ENCODE measurements around the gene PATJ.

PATJ gene

DNA sequence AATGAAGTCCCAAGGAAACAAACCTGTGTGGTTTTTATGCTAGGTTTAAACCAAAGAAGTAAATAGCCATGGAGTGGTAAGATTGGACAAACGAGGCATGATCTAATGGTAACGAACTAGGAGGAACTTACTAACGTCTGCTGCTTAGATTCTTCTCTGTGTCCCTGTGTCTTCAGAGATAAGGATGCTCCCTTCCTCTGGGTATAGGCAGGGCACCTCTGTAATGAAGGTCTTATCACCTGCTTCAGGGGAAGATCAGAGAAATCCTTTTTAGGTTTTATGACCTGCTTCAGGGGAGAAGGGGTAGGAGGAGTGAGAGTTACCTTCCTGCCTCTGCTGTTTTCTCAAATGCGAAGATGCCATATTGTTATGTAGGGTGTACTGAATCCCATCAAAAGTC is 237.4 kb downstream of the PATJ start:
- DNase-seq (ENCODE audit: low spot score), result no peak
- FAIRE-seq, result no peak

DNA sequence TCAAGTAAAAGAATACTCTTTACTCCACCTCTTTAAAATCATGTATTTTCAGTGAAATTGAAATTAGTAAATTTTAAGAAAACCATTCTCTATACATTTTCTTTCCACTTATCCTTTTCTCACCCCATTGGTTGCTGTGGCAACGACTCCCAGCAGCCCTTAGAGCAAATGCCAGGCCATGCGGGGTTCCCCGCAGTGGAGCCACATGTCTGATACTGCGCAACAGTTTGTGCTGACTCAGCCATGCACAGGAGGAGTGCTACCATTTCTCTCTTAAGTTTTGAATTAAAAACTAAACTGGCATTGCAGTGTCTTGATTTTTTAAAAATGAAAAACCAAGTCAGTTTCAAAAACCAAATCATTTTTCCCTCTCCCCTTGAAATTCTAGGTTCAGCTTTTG is 238.3 kb downstream of the PATJ start:
- FAIRE-seq, result no peak
- no peak for DNase-seq (ENCODE audit: low spot score)

DNA sequence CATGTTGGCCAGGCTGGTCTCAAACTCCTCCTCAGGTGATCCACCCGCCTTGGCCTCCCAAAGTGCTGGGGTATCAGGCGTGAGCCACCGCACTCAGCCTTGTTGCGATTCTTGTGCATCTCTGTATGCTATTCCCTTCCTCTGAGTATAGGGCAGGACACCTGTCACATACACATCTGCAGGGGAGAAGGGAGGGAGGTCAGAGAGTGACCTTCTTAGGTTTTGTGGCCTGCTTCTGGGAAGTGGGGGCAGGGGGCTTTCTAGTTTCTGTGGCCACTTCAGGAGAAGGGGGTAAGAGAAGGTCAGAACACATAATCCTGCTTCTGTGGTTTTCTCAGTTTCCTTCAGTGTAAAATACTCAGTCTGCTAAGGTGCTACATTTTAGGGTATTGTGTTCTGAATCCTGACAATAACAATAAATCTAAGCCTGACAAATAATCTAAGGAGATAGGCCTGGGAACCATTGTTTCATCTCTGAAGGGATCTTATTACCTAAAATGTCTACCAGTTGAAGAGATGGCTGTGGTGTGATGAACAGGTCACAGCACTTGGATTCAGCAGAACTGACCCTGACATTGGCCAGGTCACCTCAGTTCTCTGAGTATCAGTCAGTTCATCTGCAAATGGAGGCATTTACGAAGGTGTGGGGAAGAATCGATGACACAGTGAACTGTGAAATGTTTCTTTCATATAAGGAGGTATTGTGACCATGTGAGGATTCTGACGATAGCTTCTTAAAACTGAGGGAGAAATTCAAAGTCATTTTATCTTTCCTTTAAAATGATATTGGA is 239.8 kb downstream of the PATJ start:
- FAIRE-seq (no peak), DNase-seq (ENCODE audit: low spot score) (no peak)

GRCh38 chr1:61983236-61983635 is 241.0 kb downstream of the PATJ start:
- FAIRE-seq, result no peak
- no peak for DNase-seq (ENCODE audit: low spot score)

DNA sequence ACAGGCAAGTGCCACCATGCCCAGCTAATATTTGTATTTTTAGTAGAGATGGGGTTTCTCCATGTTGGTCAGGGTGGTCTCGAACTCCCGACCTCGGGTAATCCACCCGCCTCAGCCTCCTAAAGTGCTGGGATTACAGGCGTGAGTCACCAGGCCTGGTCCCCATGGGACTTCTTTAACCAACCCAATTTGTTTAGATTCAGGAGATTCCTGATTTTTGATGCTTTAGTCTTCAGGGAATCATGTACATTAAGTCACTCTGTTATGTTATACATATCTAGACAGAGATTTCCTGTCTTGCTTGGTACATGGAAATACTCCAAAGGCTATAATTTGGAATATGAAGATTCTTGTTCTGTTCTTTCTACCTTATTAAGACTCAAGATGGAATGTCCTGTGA is 250.0 kb downstream of the PATJ start:
- FAIRE-seq, result no peak
- DNase-seq (ENCODE audit: low spot score), result no peak

DNA sequence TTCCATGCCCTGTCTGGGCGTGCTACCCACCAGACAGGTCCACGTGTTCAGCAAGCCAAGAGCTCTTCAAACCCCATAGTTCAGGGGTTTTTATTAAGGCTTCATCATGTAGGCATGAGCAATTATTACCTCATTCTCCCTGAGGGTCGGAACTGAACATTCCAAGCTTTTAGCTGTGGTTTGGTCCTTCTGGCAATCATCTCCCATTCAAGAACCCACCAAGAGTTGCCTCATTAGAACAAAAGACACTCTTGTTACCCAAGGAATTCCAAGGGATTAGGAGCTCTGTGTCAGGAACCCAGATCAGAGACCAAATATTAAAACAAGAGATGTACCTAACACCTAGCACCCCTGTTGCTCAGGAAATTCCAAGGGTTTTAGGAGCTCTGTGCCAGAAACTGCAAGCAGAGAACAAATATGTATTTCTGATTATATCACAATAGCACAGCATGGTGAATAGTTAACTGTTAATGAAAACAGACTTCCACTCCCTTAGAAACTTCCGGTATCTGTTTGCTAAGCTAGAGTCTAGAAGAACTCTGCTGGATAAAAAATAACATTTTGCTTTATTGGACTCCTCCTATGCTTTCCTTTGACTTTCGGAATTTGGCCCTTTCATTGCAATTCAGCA is 251.2 kb downstream of the PATJ start:
- no peak for DNase-seq (ENCODE audit: low spot score)
- FAIRE-seq, result no peak

DNA sequence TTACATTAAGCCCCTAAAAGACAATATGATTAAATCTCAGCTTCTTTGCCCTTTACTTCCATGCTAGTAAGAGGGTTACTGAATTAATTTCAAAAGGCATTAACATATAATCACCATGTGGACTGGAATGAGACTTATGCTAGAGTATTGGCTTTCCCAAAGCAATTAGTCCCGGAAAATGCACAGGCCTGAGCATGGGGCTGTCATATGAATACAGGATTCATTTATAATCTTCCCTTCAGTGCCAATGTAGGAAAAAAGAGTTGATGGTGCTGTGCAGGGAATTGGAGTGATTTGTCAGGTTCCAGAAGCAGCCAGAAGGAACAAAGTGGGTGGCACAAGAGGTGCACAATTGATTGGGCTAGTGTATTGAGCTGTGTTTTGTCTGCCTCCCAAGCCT is 253.4 kb downstream of the PATJ start:
- FAIRE-seq (no peak), DNase-seq (ENCODE audit: low spot score) (no peak)

GRCh38 chr1:61997123-61997522 is 254.8 kb downstream of the PATJ start:
- FAIRE-seq (no peak), DNase-seq (ENCODE audit: low spot score) (no peak)

DNA sequence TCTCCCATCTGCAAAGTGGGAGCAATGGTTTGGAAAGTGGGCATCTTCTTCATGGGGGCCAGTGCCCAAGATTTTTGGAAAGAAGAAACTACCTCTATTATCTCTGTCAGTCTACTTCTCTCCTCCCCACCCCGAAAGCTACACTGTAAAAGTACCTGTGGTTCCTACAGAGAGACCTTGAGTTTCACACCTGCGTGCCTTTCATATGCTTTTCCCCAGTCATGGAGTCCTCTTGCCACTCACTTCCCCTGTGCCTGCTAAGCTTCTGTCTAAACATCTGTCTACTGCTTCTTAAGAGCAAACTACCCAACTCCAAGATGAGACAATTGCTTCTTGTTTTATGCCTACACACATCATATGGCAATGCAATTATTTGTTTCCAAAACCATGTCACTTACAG is 261.5 kb downstream of the PATJ start:
- no peak for FAIRE-seq
- no peak for DNase-seq (ENCODE audit: low spot score)

GRCh38 chr1:62006690-62007089 is 264.4 kb downstream of the PATJ start:
- FAIRE-seq (no peak), DNase-seq (ENCODE audit: low spot score) (no peak)

GRCh38 chr1:62011006-62011405 is 268.7 kb downstream of the PATJ start:
- FAIRE-seq (no peak), DNase-seq (ENCODE audit: low spot score) (no peak)

DNA sequence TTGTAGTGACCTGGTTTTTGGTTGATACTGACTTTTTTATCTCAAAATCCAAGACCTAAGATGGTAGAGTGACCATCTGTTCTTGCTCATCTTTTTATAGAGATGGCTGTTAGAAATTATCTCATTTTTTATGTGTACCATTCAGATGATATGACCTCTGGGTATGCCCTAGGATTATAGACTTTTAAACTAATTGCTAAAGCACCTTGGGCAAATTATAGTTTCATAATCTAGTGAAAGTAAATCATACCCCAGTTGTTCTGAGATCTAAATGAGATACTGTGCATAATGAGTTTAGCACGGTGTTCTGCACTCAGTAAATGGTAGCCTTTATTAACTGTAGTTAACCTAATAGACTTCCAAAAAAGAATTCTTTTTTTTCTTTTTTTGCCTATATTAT is 269.8 kb downstream of the PATJ start:
- no peak for FAIRE-seq
- no peak for DNase-seq (ENCODE audit: low spot score)

- DNase-seq (ENCODE audit: low spot score) (no peak), FAIRE-seq (no peak)
These were observed 270.6 kb downstream of the PATJ start for GRCh38 chr1:62012836-62013235.

GRCh38 chr1:62013264-62013663 is 271.0 kb downstream of the PATJ start:
- DNase-seq (ENCODE audit: low spot score), result no peak
- FAIRE-seq, result no peak

GRCh38 chr1:62022382-62022983 is 280.2 kb downstream of the PATJ start:
- no peak for FAIRE-seq
- DNase-seq (ENCODE audit: low spot score), result no peak

DNA sequence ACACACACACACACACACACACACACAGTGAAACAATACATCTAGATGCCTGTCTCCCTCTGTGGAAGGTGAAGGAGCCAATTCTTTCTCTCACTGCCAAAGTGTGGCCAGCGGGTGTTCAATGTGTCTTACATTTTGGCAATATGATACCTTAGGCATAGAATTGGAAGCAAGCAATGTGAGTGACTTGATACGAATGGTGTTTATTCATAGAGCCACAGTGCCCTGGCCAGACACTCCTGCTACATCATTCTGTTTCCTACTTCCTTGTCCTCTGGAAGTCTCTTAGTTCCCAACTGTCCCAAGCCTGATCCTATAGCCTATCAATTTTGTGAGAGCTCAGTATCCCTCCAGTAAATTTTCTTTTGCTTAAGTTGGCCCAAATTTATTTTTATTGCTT is 282.4 kb downstream of the PATJ start:
- no peak for FAIRE-seq
- no peak for DNase-seq (ENCODE audit: low spot score)

DNA sequence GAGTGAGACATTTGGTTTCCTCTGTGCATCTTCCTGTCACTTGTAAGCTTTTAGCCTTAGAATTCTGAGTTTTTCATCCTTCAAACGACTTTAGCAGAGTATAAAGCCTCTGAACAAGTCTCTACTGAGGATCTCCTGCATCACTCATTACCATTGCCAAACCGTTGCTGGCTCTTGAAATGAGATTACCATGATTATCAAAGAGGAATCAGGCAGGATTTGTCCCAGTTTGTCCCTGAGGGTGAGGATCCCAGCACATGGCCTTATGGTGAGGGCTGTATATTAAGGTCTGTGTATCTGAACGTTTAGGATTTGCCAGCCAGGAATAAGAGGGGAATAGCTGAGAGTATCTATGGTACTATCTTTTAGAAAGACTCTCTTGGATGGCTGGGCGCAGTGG is 282.9 kb downstream of the PATJ start:
- DNase-seq (ENCODE audit: low spot score) (no peak), FAIRE-seq (no peak)

GRCh38 chr1:62025892-62026291 is 283.6 kb downstream of the PATJ start:
- DNase-seq (ENCODE audit: low spot score), result no peak

DNA sequence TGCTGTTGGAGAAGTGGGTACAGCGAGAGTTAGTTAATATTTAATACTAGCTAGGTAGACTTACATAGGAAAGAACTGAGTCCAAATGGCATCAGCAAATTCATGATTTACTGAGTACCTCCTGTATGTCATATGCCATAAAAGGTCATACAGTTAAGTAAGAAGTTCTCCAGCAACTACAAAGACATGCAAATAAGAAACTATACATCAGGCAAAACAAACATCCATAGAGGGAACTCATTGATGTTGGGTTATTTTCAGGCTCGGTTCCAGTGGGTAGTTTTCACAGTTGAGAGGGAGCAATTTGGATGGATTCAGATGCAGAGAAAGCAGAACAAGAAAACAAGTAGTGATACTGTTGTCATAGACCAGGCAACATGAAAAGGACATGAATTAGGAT is 287.4 kb downstream of the PATJ start:
- FAIRE-seq, result no peak

More at GRCh38 chr1:62025892-62026291, 283.6 kb downstream of the PATJ start:
- no peak for FAIRE-seq

GRCh38 chr1:62034790-62035189 is 292.5 kb downstream of the PATJ start:
- DNase-seq (ENCODE audit: low spot score) (no peak), FAIRE-seq (no peak)

More for the DNA sequence above, 287.4 kb downstream of the PATJ start:
- DNase-seq (ENCODE audit: low spot score), result no peak

DNA sequence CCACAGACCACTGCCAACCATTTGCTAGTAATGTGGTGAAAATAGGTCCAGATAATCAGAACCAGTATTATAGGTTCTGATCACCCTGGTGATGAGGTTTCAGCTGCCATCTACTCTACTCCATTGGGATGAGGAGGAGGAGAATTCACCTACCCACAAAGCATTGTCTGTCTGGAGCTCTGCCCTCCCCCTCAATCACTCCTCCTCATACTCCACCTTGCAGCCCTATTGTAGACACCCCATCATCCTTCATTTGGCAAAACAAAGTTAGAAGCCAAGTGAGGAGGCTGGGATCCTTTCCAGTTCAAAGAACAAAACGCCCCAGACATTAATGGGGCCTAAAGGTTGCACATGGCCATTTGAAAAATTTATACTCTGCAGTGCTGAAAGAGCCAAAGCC is 295.0 kb downstream of the PATJ start:
- no peak for FAIRE-seq
- no peak for DNase-seq (ENCODE audit: low spot score)

- no peak for FAIRE-seq
- no peak for DNase-seq (ENCODE audit: low spot score)
These were observed 296.5 kb downstream of the PATJ start for GRCh38 chr1:62038594-62039284.
